Measurements from ENCODE around the gene KIF25.

The KIF25 gene

DNA sequence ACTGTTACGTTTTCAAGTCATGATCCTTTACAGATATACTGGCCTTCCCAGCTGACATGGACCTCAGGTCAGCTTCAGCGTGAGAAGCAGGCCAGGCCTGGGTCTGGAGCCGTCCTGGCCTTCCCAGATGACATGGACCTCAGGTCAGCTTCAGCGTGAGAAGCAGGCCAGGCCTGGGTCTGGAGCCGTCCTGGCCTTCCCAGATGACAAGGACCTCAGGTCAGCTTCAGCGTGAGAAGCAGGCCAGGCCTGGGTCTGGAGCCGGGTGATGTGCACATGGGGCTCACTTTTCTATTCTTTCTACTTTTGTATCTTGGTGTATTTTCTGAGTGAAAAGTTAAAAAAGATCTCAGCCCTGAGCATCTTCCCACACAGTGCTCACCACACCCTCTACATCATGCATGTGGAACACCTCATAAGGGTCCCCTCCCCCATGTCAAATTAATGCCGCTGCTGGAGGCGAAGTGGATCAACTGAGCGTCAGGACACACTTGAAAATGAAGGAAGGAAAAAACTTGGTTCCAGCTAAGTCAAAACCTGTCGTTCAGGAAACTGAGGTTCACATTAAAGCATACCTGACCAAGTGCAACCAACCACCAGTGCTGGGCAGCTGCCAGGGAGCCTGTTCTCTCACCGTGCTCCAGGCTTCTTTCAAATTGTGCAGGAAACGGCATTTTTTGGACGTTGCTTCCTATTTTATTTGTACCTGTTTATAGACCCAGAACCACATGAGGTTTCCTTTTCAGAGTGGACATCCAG lies 32.2 kb downstream of the KIF25 start:
- H3K4me3 ChIP-seq (ENCODE audit: low read length, poor library complexity, severe bottlenecking): no peak overlapping the region
- H2AFZ ChIP-seq (ENCODE audit: low read length): no peak overlapping the region
- no peaks in the 10 kb centered on the region for H4K20me1 ChIP-seq (ENCODE audit: insufficient read depth, low read length, poor library complexity, severe bottlenecking)
- H3K9me2 ChIP-seq (replicated peaks; ENCODE audit: low read depth, low read length): no peaks in the 10 kb centered on the region
- no peak overlapping the region for H3K4me2 ChIP-seq (ENCODE audit: low read depth, low read length, poor library complexity, severe bottlenecking)
- H3K4me1 ChIP-seq (ENCODE audit: insufficient read depth, low read length, poor library complexity, severe bottlenecking): no peaks in the 10 kb centered on the region
- H3K79me2 ChIP-seq (ENCODE audit: insufficient read depth, low read length): no peaks in the 10 kb centered on the region
- H3K9ac ChIP-seq (ENCODE audit: low read depth, low read length, poor library complexity, severe bottlenecking): no peak overlapping the region
- H3K9me3 ChIP-seq (ENCODE audit: insufficient read depth, low read depth, low read length): peaks cover 4% of the 10 kb centered on the region; the same call in 1 of the 2 replicates
- no peak for TF ChIP-seq EZH2phosphoT487 (IDR thresholded peaks at IDR 0.05; ENCODE audit: borderline replicate concordance)
- TF ChIP-seq, protein P1, sequence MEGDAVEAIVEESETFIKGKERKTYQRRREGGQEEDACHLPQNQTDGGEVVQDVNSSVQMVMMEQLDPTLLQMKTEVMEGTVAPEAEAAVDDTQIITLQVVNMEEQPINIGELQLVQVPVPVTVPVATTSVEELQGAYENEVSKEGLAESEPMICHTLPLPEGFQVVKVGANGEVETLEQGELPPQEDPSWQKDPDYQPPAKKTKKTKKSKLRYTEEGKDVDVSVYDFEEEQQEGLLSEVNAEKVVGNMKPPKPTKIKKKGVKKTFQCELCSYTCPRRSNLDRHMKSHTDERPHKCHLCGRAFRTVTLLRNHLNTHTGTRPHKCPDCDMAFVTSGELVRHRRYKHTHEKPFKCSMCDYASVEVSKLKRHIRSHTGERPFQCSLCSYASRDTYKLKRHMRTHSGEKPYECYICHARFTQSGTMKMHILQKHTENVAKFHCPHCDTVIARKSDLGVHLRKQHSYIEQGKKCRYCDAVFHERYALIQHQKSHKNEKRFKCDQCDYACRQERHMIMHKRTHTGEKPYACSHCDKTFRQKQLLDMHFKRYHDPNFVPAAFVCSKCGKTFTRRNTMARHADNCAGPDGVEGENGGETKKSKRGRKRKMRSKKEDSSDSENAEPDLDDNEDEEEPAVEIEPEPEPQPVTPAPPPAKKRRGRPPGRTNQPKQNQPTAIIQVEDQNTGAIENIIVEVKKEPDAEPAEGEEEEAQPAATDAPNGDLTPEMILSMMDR (conservative IDR thresholded peaks at IDR 0.05; ENCODE audit: low read length): no peak
- no peaks in the 10 kb centered on the region for H3K36me3 ChIP-seq (ENCODE audit: insufficient read depth, low read length)
- H3K27me3 ChIP-seq (ENCODE audit: insufficient read depth, low read length, poor library complexity, severe bottlenecking): no peaks in the 10 kb centered on the region
- H3F3A ChIP-seq (ENCODE audit: low read depth): no peaks in the 10 kb centered on the region

DNA sequence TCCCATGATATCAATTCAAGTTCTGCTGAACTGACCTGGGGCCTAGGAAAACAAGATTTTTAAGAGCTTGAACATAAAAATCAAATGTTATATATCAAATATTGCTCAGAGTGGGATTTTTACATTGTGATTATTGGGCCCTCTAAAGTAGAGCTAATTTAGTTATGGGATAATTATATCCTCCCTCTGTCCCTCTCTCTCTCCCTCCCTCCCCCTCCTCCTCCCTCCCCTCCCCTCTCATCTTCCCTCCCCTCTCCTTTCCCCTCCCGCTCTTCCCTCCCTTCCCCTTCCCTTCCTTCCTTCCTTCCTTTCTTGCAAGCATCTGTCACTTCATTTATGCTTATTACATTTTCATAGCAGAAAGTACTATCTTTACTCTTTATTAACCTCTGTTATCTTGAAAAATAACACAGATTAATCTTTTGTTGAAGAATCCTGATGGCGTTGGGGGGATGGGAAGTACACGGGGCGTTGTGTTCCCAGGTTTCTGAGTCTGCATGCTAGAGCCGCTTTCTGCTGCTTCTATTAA lies 32.8 kb downstream of the KIF25 start:
- Histone ChIP-seq H2AFZ (ENCODE audit: low read length) (no peak overlapping the region), H3K9me2 (replicated peaks; ENCODE audit: low read depth, low read length) (no peaks in the 10 kb centered on the region), H3K79me2 (ENCODE audit: insufficient read depth, low read length) (no peaks in the 10 kb centered on the region), H3K4me2 (ENCODE audit: low read depth, low read length, poor library complexity, severe bottlenecking) (no peak overlapping the region), H3K9ac (ENCODE audit: low read depth, low read length, poor library complexity, severe bottlenecking) (no peak overlapping the region), H3K36me3 (ENCODE audit: insufficient read depth, low read length) (no peaks in the 10 kb centered on the region), H3K4me3 (ENCODE audit: low read length, poor library complexity, severe bottlenecking) (no peak overlapping the region), H3K4me1 (ENCODE audit: insufficient read depth, low read length, poor library complexity, severe bottlenecking) (no peaks in the 10 kb centered on the region), H3K27me3 (ENCODE audit: insufficient read depth, low read length, poor library complexity, severe bottlenecking) (no peaks in the 10 kb centered on the region), H4K20me1 (ENCODE audit: insufficient read depth, low read length, poor library complexity, severe bottlenecking) (no peaks in the 10 kb centered on the region), H3K9me3 (ENCODE audit: insufficient read depth, low read depth, low read length) (peaks cover 4% of the 10 kb centered on the region; the same call in 1 of the 2 replicates), H3F3A (ENCODE audit: low read depth) (no peaks in the 10 kb centered on the region)
- TF ChIP-seq, protein P1 (conservative IDR thresholded peaks at IDR 0.05; ENCODE audit: low read length): no peak
- no peak for TF ChIP-seq EZH2phosphoT487 (IDR thresholded peaks at IDR 0.05; ENCODE audit: borderline replicate concordance)

- Histone ChIP-seq H3K4me2 (ENCODE audit: low read depth, low read length, poor library complexity, severe bottlenecking) (no peak overlapping the region), H3K4me1 (ENCODE audit: insufficient read depth, low read length, poor library complexity, severe bottlenecking) (no peaks in the 10 kb centered on the region), H3K9ac (ENCODE audit: low read depth, low read length, poor library complexity, severe bottlenecking) (no peak overlapping the region)
These were observed 33.4 kb downstream of the KIF25 start for GRCh38 chr6:168030908-168031307.

More at GRCh38 chr6:168030908-168031307, 33.4 kb downstream of the KIF25 start:
- TF ChIP-seq, protein P1 (conservative IDR thresholded peaks at IDR 0.05; ENCODE audit: low read length): no peak
- Histone ChIP-seq H3K79me2 (ENCODE audit: insufficient read depth, low read length) (no peaks in the 10 kb centered on the region), H3K27me3 (ENCODE audit: insufficient read depth, low read length, poor library complexity, severe bottlenecking) (no peaks in the 10 kb centered on the region), H3K9me3 (ENCODE audit: insufficient read depth, low read depth, low read length) (peaks cover 4% of the 10 kb centered on the region; the same call in 1 of the 2 replicates), H2AFZ (ENCODE audit: low read length) (no peak overlapping the region), H4K20me1 (ENCODE audit: insufficient read depth, low read length, poor library complexity, severe bottlenecking) (no peaks in the 10 kb centered on the region), H3K4me3 (ENCODE audit: low read length, poor library complexity, severe bottlenecking) (no peak overlapping the region), H3K36me3 (ENCODE audit: insufficient read depth, low read length) (no peaks in the 10 kb centered on the region), H3F3A (ENCODE audit: low read depth) (no peaks in the 10 kb centered on the region), H3K9me2 (replicated peaks; ENCODE audit: low read depth, low read length) (no peaks in the 10 kb centered on the region)

Data from Loucy (cell line).